Measurements from ENCODE around the gene KRT82.

KRT82 gene

DNA sequence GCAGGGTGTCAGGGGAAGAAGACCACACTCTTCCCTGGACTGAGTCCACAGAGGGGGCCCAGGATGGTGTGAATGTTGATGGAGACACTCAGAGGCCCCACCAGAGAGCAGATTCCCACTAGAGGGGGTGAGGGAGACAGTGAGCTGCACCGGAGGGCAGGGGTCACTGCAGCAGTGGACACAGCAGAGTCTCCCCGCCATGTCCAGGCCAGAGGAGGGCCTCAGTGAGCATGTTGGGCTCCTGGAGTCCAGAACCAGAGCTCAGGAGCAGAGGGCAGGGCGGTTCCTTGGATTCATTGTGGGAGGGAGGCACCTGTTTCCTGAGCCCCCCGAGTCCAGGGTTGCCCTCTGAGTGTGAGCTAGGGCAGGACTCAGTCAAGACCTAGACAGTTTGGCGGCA is 1.8 kb upstream of the KRT82 start:
- DNase-seq, result no peak

- DNase-seq, result no peak
Measured at GRCh38 chr12:52404951-52405350, 1.2 kb downstream of the KRT82 start.

DNA sequence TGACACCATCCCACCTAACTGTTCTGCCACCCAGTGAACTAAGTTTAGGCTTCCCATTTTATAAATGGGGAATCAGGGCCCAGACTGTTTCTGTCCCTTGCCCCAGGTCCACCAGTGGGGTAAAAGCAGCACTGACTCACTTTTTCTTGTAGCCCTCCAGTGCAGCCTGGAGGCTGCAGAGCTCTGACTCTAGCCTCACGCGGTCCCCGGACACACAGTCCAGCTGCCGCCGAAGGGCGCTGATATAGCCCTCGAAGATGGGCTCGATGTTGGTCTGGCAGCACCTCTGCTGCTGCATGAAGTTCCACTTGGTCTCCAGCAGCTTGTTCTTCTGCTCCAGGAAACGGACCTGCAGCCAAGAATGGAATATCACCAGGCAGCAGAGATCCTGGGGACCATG is 2.6 kb downstream of the KRT82 start:
- DNase-seq, result no peak

GRCh38 chr12:52402873-52403540 is 3.1 kb downstream of the KRT82 start:
- DNase-seq, result no peak

GRCh38 chr12:52402377-52402776 is 3.8 kb downstream of the KRT82 start:
- no peak for DNase-seq

DNA sequence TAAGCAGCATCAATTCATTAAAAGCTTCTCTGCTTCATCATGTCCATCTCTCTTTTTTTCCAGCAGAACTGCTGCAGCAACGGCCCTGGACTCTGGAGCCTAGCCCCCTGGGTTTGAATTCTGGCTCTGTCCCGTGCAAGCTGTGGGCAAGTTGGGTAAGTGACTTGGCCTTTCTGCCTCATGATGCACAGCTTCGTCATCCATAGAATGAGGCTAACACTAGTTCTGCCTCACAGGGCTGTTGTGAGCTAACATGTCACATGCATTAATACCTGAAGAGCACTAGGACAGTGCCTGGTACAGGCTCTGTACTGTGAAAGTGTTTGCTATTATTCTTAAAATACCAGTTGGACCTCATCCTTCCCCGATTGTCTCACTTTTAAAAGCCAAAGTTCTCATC is 4.2 kb downstream of the KRT82 start:
- no peak for DNase-seq

- DNase-seq, result no peak
Measured at GRCh38 chr12:52401526-52401925, 4.6 kb downstream of the KRT82 start.

DNA sequence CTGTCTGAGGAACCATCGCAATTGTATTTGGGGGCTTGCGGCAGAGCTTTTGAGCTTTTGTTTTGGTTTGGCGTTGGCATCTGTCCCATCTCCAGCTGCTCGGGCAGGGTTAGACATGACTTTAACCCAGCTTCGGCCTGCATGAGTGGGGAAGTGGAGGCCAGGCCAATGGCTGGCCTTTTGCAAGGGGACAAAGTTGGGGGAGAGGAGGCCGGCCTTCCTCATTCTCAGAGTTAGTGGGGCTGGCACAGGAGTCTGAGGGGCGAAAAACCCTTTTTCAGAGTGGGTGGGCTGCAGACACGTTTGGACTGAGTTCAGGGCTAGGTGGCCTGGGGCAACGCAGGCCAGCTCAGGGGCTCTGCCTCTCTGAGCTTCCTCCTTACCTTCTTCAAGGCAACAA is 5.2 kb downstream of the KRT82 start:
- no peak for DNase-seq

DNA sequence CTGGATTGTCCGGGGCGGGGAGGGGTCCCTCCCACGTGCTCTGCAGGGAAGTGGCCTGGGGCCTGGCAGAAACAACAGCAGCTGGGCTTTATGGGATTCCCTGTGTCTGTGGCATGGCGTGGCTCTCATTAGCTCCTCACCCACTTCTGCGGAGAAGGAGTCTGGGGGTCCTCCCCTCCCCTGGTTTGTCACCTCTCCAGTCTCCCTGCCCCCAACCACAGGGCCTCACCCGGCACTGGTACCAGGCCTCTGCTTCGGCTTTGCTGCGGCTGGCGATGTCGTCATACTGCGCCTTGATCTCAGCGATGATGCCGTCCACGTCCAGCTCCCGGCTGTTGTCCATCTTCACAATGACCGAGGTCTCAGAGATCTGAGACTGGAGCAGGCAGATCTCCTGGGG is 6.4 kb downstream of the KRT82 start:
- DNase-seq, result no peak

DNA sequence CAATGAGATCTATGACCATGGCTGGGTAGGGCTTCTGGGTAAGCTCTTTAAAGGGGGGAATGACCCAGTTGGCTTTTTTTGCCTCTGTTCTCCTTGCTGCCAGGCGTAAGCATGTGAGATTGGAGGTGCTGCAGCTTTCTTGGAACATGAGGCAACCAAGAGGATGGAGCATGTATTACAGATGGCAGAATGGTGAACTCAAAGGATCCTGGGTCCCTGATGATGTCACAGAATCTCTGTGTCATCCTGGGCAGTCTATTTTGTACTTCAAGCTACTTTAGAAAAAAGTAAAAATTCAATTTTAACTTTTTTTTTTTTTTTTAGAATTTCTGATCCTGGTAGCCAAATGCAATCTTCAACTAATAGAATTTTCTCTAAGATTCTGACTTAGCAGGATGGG is 8.0 kb downstream of the KRT82 start:
- DNase-seq, result no peak

GRCh38 chr12:52396656-52397055 is 9.5 kb downstream of the KRT82 start:
- no peak for DNase-seq

DNA sequence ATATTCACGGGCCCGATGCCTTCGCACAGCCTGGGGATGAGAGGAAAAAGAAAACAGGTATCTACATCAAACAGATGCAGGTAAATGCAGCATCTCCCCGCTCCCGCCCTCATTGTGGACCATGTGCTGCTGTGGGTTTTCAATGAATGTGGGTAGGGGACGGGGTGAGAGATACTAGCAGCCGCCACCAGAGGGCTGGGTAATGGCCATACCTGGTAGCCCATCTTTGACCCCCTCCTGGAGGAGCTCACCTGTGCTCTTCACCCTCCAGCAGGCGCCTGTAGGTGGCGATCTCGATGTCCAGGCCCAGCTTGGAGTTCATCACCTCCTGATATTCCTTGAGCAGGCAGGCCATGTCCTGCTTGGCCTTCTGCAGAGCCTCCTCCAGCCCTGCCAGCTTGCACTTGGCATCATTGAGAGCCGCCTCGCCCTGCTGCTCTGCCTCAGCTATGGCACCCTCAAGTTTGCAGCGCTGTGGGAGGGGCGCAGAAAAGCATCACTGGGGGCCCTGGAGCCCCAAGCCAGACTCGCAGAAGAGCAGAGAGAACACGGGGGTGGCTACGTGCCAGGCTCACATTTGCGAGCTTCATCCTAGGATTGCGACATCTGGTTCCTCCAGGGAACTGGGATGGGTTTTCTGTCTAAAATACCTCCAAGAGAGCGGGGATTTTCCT is 10.2 kb downstream of the KRT82 start:
- no peak for DNase-seq

DNA sequence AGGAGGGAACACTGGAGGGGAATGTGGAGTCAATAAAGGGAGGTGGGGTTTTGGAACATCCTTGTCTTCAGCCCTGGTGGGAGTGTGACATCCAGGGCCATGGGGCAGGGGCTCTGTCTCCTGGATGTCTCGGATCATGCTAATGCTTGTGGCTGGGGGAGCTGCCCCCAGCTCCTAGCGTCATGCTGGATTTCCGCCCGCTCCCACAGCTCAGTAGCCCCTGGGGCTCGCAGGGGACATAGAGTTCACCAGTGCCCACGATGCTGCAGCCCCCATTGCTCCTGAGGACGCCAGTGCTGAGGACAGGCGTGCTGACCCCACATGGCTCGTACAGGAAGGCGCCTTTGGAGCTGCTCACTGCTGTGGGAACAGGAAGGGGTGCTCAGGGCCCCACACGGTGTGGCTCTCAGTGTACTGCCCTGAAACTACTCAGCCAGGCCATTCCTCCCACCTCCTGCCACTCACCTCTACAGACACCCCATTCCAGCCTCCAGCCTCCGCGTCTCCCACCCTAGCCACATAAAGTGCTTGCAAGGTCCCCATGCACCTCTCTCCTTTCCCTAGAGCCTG is 11.2 kb downstream of the KRT82 start:
- DNase-seq, result no peak

DNA sequence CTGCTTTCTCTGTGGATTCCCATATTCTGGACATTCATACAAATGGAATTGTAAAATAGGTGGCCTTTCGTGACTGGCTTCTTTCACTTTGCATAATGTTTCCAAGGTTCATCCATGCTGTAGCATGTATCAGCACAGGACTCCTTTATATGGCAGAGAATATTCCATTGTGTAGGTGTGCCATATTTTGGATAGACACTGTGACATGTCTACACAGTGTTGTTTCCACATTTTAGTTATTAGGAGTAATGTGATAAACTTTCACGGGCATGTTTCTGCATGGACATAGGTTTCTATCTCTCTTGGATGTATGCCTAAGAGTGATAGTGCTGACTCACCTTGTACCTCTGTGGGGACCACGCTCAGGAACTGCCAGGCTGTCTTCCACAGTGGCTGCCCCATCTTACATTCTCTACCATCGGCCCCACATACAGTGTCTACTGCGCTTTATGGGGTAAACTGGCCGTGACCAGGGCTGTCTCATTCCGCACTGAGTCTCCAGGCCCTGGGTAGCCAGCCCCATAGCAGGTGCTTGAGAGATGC is 13.6 kb downstream of the KRT82 start:
- no peak for DNase-seq

DNA sequence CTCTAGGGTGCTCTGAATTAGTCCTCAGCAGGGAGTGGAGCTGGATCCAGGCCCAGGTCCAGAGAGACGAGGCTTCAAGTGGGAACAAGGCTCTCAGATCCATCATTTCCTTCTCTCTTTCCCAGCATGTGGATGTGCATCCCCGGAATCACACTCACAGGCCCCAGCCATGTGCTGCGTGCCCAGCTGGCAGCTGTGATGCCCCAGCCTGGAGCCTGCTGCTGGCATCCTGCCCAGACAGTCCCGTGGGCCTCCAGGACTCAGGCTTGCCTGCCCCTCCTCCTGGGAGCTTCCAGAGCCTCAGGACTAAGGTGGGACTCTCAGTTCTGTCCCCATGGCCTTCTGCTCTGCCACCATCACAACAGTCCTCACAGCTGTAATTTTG is 14.5 kb downstream of the KRT82 start:
- DNase-seq, result no peak

- DNase-seq, result no peak
Measured at GRCh38 chr12:52390739-52391617, 15.2 kb downstream of the KRT82 start.

- no peak for DNase-seq
Measured at GRCh38 chr12:52389313-52390207, 16.6 kb downstream of the KRT82 start.

DNA sequence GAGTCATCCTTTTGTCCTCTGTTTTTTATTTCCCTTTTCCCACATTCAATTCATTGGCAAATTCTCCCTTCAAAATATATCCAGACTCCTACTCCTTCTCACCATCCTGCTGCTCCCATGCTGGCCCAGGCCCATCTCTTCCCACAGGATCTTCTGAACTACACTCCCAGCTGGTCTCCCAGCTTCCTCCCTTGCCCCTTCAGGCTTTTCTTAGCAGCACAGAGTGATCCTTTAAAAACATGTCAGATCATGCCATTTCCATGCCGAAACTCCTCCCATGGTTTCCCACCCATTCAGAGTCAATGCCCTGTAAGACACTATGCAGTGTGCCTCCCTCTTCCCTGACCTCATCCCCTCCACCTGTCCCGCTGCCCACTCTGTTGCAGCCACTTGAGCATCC is 18.3 kb downstream of the KRT82 start:
- DNase-seq, result no peak

GRCh38 chr12:52385226-52385702 is 20.9 kb downstream of the KRT82 start, which contains the start of gene KRT84:
Gene KRT84, minus strand, starts transcription at chr12:52385652. Its CDS starts 67 bp downstream, at chr12:52385585.
- no peak for DNase-seq

DNA sequence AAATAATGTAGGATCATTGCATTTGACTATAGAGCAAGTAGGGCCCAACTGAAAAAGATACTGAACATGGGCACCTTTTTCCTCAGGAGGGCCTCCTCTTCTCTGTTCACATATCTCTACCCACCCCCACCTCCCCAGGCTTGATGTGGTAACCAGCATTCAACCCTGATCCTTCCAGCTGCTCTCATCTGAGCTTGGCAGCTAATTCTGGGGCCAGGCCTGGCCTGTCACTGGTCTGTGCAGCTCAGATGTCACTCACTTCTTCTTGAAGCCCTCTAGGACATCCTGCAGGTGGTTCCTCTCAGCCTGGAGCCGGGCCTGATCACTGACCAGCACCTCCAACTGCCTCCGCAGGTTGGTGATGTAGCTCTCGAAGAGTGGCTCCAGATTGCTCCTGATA is 22.8 kb downstream of the KRT82 start:
- DNase-seq, result no peak

- no peak for DNase-seq
Measured at GRCh38 chr12:52382854-52383253, 23.3 kb downstream of the KRT82 start.

- DNase-seq, result no peak
Measured at GRCh38 chr12:52381206-52381605, 24.9 kb downstream of the KRT82 start.

All from NCI-H2081 treated with DMSO at 0.1 percent for 48 hours (cell line).